HFFc6 (cell line): ENCODE results near the gene HES3. TPM values are rescaled to one million over a fixed set of nuclear protein-coding genes. Genes with fewer than 3 reads are reported as not detected.
"Not testable (repeated sequence)": the region's sequence is repeated elsewhere in the genome, so short reads cannot be mapped to it uniquely, and the experiment has no call there.

Experiments
- DNase-seq: peaks from one replicate; pipeline ENCODE4 v3.0.0-alpha.2; 2018
- H3K27ac Mint-ChIP-seq: 2 replicates; pipeline ENCODE4 v1.8.0; 2020; ENCODE audit warnings: mild to moderate bottlenecking, mixed read lengths
- H3K27me3 Mint-ChIP-seq: 2 replicates; pipeline ENCODE4 v1.8.0; 2021; ENCODE audit warnings: mild to moderate bottlenecking, moderate library complexity, mixed read lengths; ENCODE audit not compliant: insufficient read depth
- H3K36me3 Mint-ChIP-seq: 2 replicates; pipeline ENCODE4 v1.8.0; 2021; ENCODE audit warnings: low read depth, mixed read lengths
- H3K4me1 Mint-ChIP-seq: 2 replicates; pipeline ENCODE4 v1.8.0; 2020; ENCODE audit warnings: low read depth, mixed read lengths
- H3K4me3 Mint-ChIP-seq: 2 replicates; pipeline ENCODE4 v1.8.0; 2020; ENCODE audit warnings: mild to moderate bottlenecking, moderate library complexity, mixed read lengths
- H3K9me3 Mint-ChIP-seq: 2 replicates; pipeline ENCODE4 v1.8.0; 2020; ENCODE audit warnings: mild to moderate bottlenecking, mixed read lengths
- CTCF ChIP-seq: fragments of 200-600 bp; sonication (generic); IDR thresholded peaks from 2 replicates; pipeline ENCODE4 v1.5.0; 2021; ENCODE audit warnings: antibody characterized with exemption, mild to moderate bottlenecking
- total RNA-seq, 6 experiments: library from RNA; stranded (reverse); fragmentation: NEBNext Ultra II Directional; extraction: Animal tissue kit (Norgen Biotek cat#: 25700); gene quantifications; 2 replicates in 1 of 6; 3 replicates in 5 of 6; pipeline ENCODE4 v1.2.3, GENCODE V29; 2021

HES3 gene
- total RNA-seq, 6 experiments from 2014 or later: not detected

GRCh38 chr1:6212193-6212959 lies 31.6 kb upstream of the HES3 start:
- H3K4me1 Mint-ChIP-seq: no peaks in the 10 kb centered on the region
- no peaks in the 10 kb centered on the region for H3K36me3 Mint-ChIP-seq
- no peaks in the 10 kb centered on the region; the same call in 1 of the 2 replicates for H3K9me3 Mint-ChIP-seq
- H3K27me3 Mint-ChIP-seq: peaks cover 1% of the 10 kb centered on the region; the same call in 1 of the 2 replicates
- no peak for TF ChIP-seq CTCF
- no peak for DNase-seq
- no peak overlapping the region for H3K4me3 Mint-ChIP-seq
- H3K27ac Mint-ChIP-seq: no peak overlapping the region

- no peaks in the 10 kb centered on the region; the same call in 1 of the 2 replicates for H3K27me3 Mint-ChIP-seq
- H3K27ac Mint-ChIP-seq: no peak overlapping the region
- no peak for TF ChIP-seq CTCF
- H3K36me3 Mint-ChIP-seq: peaks cover 4% of the 10 kb centered on the region; the same call in 1 of the 2 replicates
- H3K9me3 Mint-ChIP-seq: no peaks in the 10 kb centered on the region; the same call in 1 of the 2 replicates
- H3K4me3 Mint-ChIP-seq: no peak overlapping the region
- H3K4me1 Mint-ChIP-seq: no peaks in the 10 kb centered on the region
- no peak for DNase-seq
These were observed 25.4 kb upstream of the HES3 start for GRCh38 chr1:6218375-6219164.

- peaks cover 15% of the 10 kb centered on the region for H3K36me3 Mint-ChIP-seq
- not testable (repeated sequence) for H3K4me1 Mint-ChIP-seq, H3K27me3 Mint-ChIP-seq, H3K27ac Mint-ChIP-seq, H3K9me3 Mint-ChIP-seq, H3K4me3 Mint-ChIP-seq, DNase-seq
These were observed 24.3 kb upstream of the HES3 start for GRCh38 chr1:6219641-6220040.

GRCh38 chr1:6220236-6220635 lies 23.7 kb upstream of the HES3 start:
- Mint-ChIP-seq H3K4me3 (no peak overlapping the region), H3K9me3 (no peaks in the 10 kb centered on the region), H3K4me1 (0 out of 2 replicates have a peak, but pooled peaks cover 7% of the 10 kb centered on the region), H3K27ac (no peak overlapping the region), H3K36me3 (peaks cover 21% of the 10 kb centered on the region), H3K27me3 (no peaks in the 10 kb centered on the region; the same call in 1 of the 2 replicates)
- DNase-seq: no peak
- TF ChIP-seq CTCF: no peak

- Mint-ChIP-seq H3K4me3 (no peak overlapping the region), H3K36me3 (peaks cover 29% of the 10 kb centered on the region), H3K4me1 (0 out of 2 replicates have a peak, but pooled peaks cover 12% of the 10 kb centered on the region), H3K9me3 (no peaks in the 10 kb centered on the region), H3K27ac (no peak overlapping the region), H3K27me3 (no peaks in the 10 kb centered on the region; the same call in 1 of the 2 replicates)
- no peak for DNase-seq
- TF ChIP-seq CTCF: no peak
These were observed 22.7 kb upstream of the HES3 start for GRCh38 chr1:6221210-6221784.
